IPS DF 19.7 (cell line): ENCODE measurements around the gene POU2F2.

ENCODE experiments used
- DNase-seq: peaks from one replicate; pipeline ENCODE4 v3.0.0-alpha.2; 2013; ENCODE audit warnings: low read depth, low spot score

Gene POU2F2

GRCh38 chr19:42125536-42125935 is 6.7 kb downstream of the POU2F2 start:
- DNase-seq, result no peak

- DNase-seq, result no peak
Observed at GRCh38 chr19:42124386-42124901, 7.8 kb downstream of the POU2F2 start.

- DNase-seq, result no peak
Observed at GRCh38 chr19:42123765-42124164, 8.5 kb downstream of the POU2F2 start.

- DNase-seq, result no peak
Observed at GRCh38 chr19:42122691-42123607, 9.3 kb downstream of the POU2F2 start.

- no peak for DNase-seq
Observed at GRCh38 chr19:42121656-42122069, 10.6 kb downstream of the POU2F2 start.

- DNase-seq, result no peak
Observed at GRCh38 chr19:42121036-42121621, 11.1 kb downstream of the POU2F2 start.

- DNase-seq, result no peak
Observed at GRCh38 chr19:42120276-42120980, 11.8 kb downstream of the POU2F2 start.

- no peak for DNase-seq
Observed at GRCh38 chr19:42117076-42117475, 15.2 kb downstream of the POU2F2 start.

- DNase-seq, result no peak
Observed at GRCh38 chr19:42116308-42117075, 15.8 kb downstream of the POU2F2 start.

- DNase-seq, result no peak
Observed at GRCh38 chr19:42115705-42116104, 16.5 kb downstream of the POU2F2 start.

- no peak for DNase-seq
Observed at GRCh38 chr19:42115219-42115618, 17.0 kb downstream of the POU2F2 start.

- no peak for DNase-seq
Observed at GRCh38 chr19:42114412-42114811, 17.8 kb downstream of the POU2F2 start.

GRCh38 chr19:42113641-42114348 is 18.5 kb downstream of the POU2F2 start:
- DNase-seq, result no peak

- DNase-seq, result no peak
Observed at GRCh38 chr19:42111811-42112210, 20.4 kb downstream of the POU2F2 start.

GRCh38 chr19:42111384-42111783 is 20.9 kb downstream of the POU2F2 start:
- no peak for DNase-seq

- DNase-seq, result no peak
Observed at GRCh38 chr19:42110658-42111057, 21.6 kb downstream of the POU2F2 start.

GRCh38 chr19:42109896-42110295 is 22.4 kb downstream of the POU2F2 start:
- DNase-seq, result no peak

GRCh38 chr19:42108527-42109389 is 23.5 kb downstream of the POU2F2 start:
- DNase-seq, result peak; percentile 80

- no peak for DNase-seq
Observed at GRCh38 chr19:42105368-42105767, 26.9 kb downstream of the POU2F2 start.

GRCh38 chr19:42102877-42103276 is 29.4 kb downstream of the POU2F2 start:
- no peak for DNase-seq
